CD4-positive, alpha-beta memory T cell (primary cell): ENCODE data around the gene CDHR1. TPM values are rescaled to one million over a fixed set of nuclear protein-coding genes. Genes with fewer than 3 reads are reported as not detected.
A peak's percentile ranks its signal among the peaks of the same experiment; 100 is the strongest.

Source experiments
- CTCF ChIA-PET: fragments of 350-600 bp; sonication (Branson Sonifier 250); formaldehyde crosslinking; loops from one replicate; lab custom pipeline; 2021; ENCODE audit warnings: inconsistent platforms; ENCODE audit not compliant: partially characterized antibody; lab: Charles Lee
- POLR2A ChIA-PET: fragments of 350-600 bp; sonication (Branson Sonifier 250); formaldehyde crosslinking; loops from one replicate; lab custom pipeline; 2021; ENCODE audit not compliant: partially characterized antibody; lab: Charles Lee
- DNase-seq, 5 donors: peaks; one replicate each; pipeline versions ENCODE4 v3.0.0 to v3.0.0-alpha.2; 2020 to 2022; ENCODE audit warnings: mixed read lengths in 1 of 5
- H3K27ac ChIP-seq: one replicate; pipeline ENCODE4 v1.7.0; 2013; ENCODE audit warnings: low read depth, low read length
- H3K27me3 ChIP-seq: 2 replicates; pipeline ENCODE4 v1.7.0; 2013; ENCODE audit warnings: mild to moderate bottlenecking, low read length, moderate library complexity; ENCODE audit not compliant: insufficient read depth
- H3K36me3 ChIP-seq: 2 replicates; pipeline ENCODE4 v1.7.0; 2013; ENCODE audit warnings: mild to moderate bottlenecking, low read length, moderate library complexity; ENCODE audit not compliant: insufficient read depth
- H3K4me1 ChIP-seq: 2 replicates; pipeline ENCODE4 v1.7.0; 2013; ENCODE audit warnings: mild to moderate bottlenecking, low read length, moderate library complexity; ENCODE audit not compliant: insufficient read depth
- H3K4me3 ChIP-seq, 2 donors: one replicate each; pipeline ENCODE4 v1.7.0; 2013; ENCODE audit warnings: low read length in 2 of 2, mild to moderate bottlenecking in 1 of 2
- H3K9me3 ChIP-seq, 2 donors: one replicate each; pipeline ENCODE4 v1.7.0; 2013; ENCODE audit warnings: low read length in 2 of 2, control low read depth in 1 of 2; ENCODE audit not compliant: control insufficient read depth in 1 of 2
- H3K27ac Mint-ChIP-seq, 7 donors: one replicate each; pipeline ENCODE4 v1.8.0; 2020 to 2021; ENCODE audit warnings: mixed read lengths in 7 of 7, mild to moderate bottlenecking in 6 of 7, inconsistent platforms in 3 of 7, moderate library complexity in 3 of 7
- H3K27me3 Mint-ChIP-seq, 2 donors: one replicate each; pipeline ENCODE4 v1.8.0; 2020 to 2021; ENCODE audit warnings: mixed read lengths in 2 of 2
- H3K36me3 Mint-ChIP-seq, 2 donors: one replicate each; pipeline ENCODE4 v1.8.0; 2020 to 2021; ENCODE audit warnings: mixed read lengths in 2 of 2, inconsistent platforms in 1 of 2, mild to moderate bottlenecking in 1 of 2
- H3K4me1 Mint-ChIP-seq, 4 donors: one replicate each; pipeline ENCODE4 v1.8.0; 2020 to 2021; ENCODE audit warnings: mixed read lengths in 4 of 4, mild to moderate bottlenecking in 1 of 4
- H3K4me3 Mint-ChIP-seq, 8 donors: one replicate each; pipeline ENCODE4 v1.8.0; 2020 to 2021; ENCODE audit warnings: mixed read lengths in 8 of 8, mild to moderate bottlenecking in 7 of 8, moderate library complexity in 6 of 8, inconsistent platforms in 3 of 8
- H3K9me3 Mint-ChIP-seq, 8 donors: one replicate each; pipeline ENCODE4 v1.8.0; 2020 to 2021; ENCODE audit warnings: mixed read lengths in 8 of 8, mild to moderate bottlenecking in 5 of 8, inconsistent platforms in 3 of 8, moderate library complexity in 1 of 8
- intact Hi-C: fragments of 100-400 bp; cut with micrococcal nuclease; formaldehyde crosslinking; loops from one replicate; pipeline ENCODE4 v1.15.1; 2023
- polyA plus RNA-seq, 2 donors: library from polyadenylated mRNA; unstranded; fragments of 300-500 nt; fragmentation: Illumina TruSeq; gene quantifications; one replicate each; pipeline ENCODE4 v1.2.3, GENCODE V29; 2021
- total RNA-seq, 2 experiments: library from RNA; stranded (reverse); gene quantifications; one replicate each; pipeline ENCODE4 v1.2.3, GENCODE V29; 2021

The CDHR1 gene
- total and polyA plus RNA-seq, 4 experiments from 2014 or later = 0.12 to 0.17 TPM; not detected in 2

DNA sequence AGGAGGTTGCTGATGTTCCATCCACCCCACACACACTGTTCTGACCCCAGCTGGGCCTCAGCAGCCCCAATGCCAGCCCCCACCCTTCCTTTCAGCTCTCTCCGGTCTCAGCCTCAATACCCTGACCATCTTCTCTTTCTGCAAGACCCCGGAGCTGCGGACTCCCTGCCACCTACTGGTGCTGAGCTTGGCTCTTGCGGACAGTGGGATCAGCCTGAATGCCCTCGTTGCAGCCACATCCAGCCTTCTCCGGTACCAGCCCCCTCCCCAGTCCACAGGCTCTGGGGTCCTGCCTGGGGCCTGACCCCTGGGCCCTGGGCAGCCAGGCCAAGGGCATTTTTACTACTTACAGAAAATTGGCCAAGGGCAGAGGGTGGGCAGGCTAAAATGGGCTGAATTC lies 53.2 kb downstream of the CDHR1 start:
- Mint-ChIP-seq H3K4me1 (no peaks in the 10 kb centered on the region), H3K4me3 (peak overlapping the region in 1 of 8 donors; percentile 47), H3K27ac (no peak overlapping the region), H3K9me3 (peaks cover 0 to 6% (median 0%) of the 10 kb centered on the region in 8 donors), H3K27me3 (peaks cover 0 to 7% of the 10 kb centered on the region in 2 donors), H3K36me3 (no peaks in the 10 kb centered on the region)
- Histone ChIP-seq H3K36me3 (no peaks in the 10 kb centered on the region), H3K9me3 (no peaks in the 10 kb centered on the region), H3K4me1 (no peaks in the 10 kb centered on the region), H3K4me3 (no peak overlapping the region), H3K27ac (no peak overlapping the region), H3K27me3 (no peaks in the 10 kb centered on the region)
- DNase-seq = no peak
- intact Hi-C loops = no loop called here
- ChIA-PET POLR2A (no interaction called here), CTCF (interaction anchor here (1.0 to 1.5 kb wide), 3 partner anchors 17 to 293 kb away, joined by 4 read pairs; no protein-coding TSS in a partner anchor)

DNA sequence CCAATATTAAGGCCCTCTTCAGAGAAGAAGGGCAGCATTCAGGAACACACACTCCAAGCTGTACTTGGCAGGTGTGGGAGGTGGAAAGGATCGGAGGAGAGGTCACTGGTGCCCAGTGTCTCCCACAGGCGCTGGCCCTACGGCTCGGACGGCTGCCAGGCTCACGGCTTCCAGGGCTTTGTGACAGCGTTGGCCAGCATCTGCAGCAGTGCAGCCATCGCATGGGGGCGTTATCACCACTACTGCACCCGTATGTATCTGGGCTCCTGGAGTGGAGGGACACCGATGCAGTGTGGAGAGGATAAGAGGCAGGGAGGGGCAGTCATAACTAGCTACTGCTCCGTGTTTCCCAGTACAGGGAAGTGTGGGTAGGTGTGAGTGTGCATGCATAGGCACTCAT lies 54.5 kb downstream of the CDHR1 start:
- intact Hi-C loops = no loop called here
- Mint-ChIP-seq H3K9me3 (peaks cover 0 to 6% (median 0%) of the 10 kb centered on the region in 8 donors), H3K4me3 (no peak overlapping the region), H3K27me3 (peaks cover 0 to 7% of the 10 kb centered on the region in 2 donors), H3K36me3 (no peaks in the 10 kb centered on the region), H3K27ac (no peak overlapping the region), H3K4me1 (no peaks in the 10 kb centered on the region)
- Histone ChIP-seq H3K9me3 (no peaks in the 10 kb centered on the region), H3K27ac (no peak overlapping the region), H3K4me3 (no peak overlapping the region), H3K36me3 (no peaks in the 10 kb centered on the region), H3K4me1 (no peaks in the 10 kb centered on the region), H3K27me3 (no peaks in the 10 kb centered on the region)
- CTCF ChIA-PET = no interaction called here
- POLR2A ChIA-PET = no interaction called here
- DNase-seq = no peak

DNA sequence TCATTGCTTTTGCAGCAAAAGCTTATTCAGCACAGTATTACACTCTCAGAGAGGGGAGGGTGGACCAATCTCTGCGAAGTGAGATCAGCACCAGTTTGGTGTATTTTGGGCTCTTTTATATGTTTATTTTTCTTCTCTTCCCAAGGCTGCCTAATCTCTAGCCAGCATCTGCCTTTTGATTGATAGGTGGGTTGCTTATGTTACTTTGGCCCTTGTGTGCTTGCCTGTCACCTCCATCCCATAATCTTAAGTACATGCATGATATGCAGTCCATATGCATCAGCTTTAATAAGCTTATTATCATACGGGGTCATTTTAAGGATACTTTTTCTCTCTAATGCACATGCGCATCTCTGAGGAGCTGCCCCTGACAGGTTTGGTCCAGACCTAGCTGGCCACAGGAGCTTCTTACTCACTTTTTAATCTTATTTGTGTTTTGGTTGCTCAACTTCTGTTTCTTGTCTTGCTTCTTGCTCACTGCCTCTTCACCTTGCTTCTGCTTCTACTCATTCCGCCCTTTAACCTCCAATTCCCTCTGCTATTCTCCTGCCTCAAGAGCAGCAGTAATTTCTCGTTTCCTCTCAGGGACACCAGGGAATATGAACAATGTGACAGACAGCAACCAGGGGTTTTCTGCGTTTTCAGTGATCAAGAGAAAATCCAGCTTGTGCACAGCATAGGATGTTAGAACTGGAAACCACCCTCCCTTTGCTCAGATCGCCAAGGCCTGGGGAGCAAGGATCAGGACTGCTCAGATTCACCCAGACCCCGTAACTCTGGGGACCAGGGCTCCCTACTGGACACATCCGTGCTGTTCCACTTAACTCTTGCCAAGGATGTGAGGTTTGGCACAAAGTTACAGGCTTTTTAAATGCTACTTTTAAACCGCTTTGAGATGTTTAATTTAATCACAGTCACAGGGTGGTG lies 60.5 kb downstream of the CDHR1 start:
- no peak overlapping the region for H3K27ac Mint-ChIP-seq
- H3K4me1 ChIP-seq = no peaks in the 10 kb centered on the region
- H3K36me3 ChIP-seq = no peaks in the 10 kb centered on the region
- H3K9me3 ChIP-seq = no peaks in the 10 kb centered on the region
- intact Hi-C loops = no loop called here
- no peaks in the 10 kb centered on the region for H3K27me3 ChIP-seq
- POLR2A ChIA-PET = no interaction called here
- no peak overlapping the region for H3K4me3 ChIP-seq
- no peak for DNase-seq
- H3K27ac ChIP-seq = no peak overlapping the region
- H3K27me3 Mint-ChIP-seq = peaks cover 8 to 16% of the 10 kb centered on the region in 2 donors
- H3K4me3 Mint-ChIP-seq = no peak overlapping the region
- CTCF ChIA-PET = interaction anchor here (1.0 to 1.6 kb wide), 5 partner anchors 8 to 290 kb away, joined by 3 to 5 read pairs (median 3); no protein-coding TSS in a partner anchor
- no peaks in the 10 kb centered on the region for H3K36me3 Mint-ChIP-seq
- H3K4me1 Mint-ChIP-seq = peaks cover 2 to 11% (median 6%) of the 10 kb centered on the region in 4 donors
- peaks cover 0 to 7% (median 0%) of the 10 kb centered on the region in 8 donors for H3K9me3 Mint-ChIP-seq

DNA sequence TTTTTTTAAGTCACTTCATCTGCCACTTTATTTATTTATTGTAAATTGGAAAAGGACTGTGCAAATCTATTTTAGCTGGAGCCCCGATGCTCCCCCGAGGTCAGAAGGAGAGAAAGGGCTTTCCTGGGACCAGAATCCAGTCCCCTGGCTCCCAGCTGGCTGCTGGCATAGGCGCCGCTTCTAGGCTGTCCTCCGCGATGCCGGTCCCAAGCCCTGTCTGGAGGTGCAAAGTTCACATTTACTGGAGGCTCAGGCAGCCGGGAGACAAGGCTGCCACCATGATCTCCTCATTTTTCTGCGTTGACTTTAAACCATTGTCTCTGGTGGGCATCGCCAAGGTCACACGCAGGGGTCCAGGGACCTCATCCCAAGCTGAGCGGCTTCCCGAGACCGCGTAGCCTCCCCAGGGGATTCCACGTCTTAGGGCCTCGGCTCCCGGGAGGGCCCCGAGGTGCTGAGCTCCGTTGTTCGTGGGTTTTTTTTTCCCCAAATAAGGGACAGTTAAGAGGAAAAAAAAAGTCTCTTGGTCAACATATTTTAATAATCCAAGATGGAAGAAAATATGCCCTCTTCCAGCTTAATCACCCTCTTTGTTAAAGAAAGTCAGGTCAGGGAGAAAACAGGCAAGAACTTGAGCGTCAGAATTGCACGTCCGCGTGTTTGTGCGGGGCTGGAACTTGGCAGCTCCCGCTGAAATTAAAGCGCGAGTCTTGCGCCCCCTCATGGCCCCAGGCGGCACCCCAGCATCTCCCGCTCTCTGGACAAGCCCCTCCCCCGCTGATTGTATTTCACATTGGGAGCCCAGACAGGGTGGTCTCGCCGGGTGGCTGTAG lies 62.4 kb downstream of the CDHR1 start:
- no peak overlapping the region for H3K27ac Mint-ChIP-seq
- peaks cover 9 to 21% of the 10 kb centered on the region in 2 donors for H3K27me3 Mint-ChIP-seq
- ChIA-PET POLR2A (no interaction called here), CTCF (interaction anchor here (0.8 to 2.5 kb wide), 8 partner anchors 8 to 284 kb away, joined by 3 to 12 read pairs (median 6); partner anchors contain the start of gene GHITM)
- peak in 3 of 5 donors; percentile 16 to 20 (median 16) for DNase-seq
- H3K36me3 Mint-ChIP-seq = no peaks in the 10 kb centered on the region
- no peaks in the 10 kb centered on the region for H3K9me3 ChIP-seq
- H3K36me3 ChIP-seq = no peaks in the 10 kb centered on the region
- no peaks in the 10 kb centered on the region for H3K27me3 ChIP-seq
- H3K4me3 Mint-ChIP-seq = peak overlapping the region in 1 of 8 donors; percentile 33
- H3K9me3 Mint-ChIP-seq = peaks cover 0 to 2% (median 0%) of the 10 kb centered on the region in 8 donors
- H3K4me1 Mint-ChIP-seq = peaks cover 2 to 11% (median 6%) of the 10 kb centered on the region in 4 donors
- H3K4me3 ChIP-seq = no peak overlapping the region
- no peaks in the 10 kb centered on the region for H3K4me1 ChIP-seq
- intact Hi-C loops = no loop called here
- H3K27ac ChIP-seq = no peak overlapping the region

DNA sequence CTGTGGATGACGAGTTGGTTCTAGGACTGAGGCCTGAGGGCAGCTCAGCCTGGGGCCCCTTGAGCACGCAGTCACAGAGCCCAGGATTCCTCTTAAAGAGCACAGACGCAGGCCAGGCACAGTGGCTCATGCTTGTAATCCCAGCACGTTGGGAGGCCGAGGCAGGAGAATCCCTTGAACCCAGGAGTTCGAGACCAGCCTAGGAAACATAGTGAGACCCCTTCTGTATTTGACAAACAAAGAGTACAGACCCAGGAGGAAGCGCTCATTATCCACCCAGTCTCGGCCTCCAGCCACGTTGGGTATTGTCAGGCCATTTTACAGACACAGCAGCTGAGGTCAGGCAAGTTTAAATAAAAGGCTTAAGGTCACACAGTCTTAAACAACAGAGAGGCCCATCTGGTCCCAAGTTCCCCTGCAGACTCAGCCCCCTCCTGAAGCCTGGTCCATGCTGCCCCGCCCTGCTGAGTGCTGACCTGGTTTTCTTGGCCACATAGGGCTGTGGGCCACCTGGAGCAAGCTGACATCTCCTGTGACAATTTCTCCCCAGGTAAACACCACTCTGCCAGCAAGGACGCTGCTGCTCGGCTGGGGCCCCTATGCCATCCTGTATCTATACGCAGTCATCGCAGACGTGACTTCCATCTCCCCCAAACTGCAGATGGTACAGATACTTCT lies 63.1 kb downstream of the CDHR1 start:
- Mint-ChIP-seq H3K9me3 (peaks cover 0 to 2% (median 0%) of the 10 kb centered on the region in 8 donors), H3K27me3 (peaks cover 9 to 29% of the 10 kb centered on the region in 2 donors), H3K36me3 (no peaks in the 10 kb centered on the region), H3K27ac (no peak overlapping the region), H3K4me1 (peaks cover 2 to 11% (median 6%) of the 10 kb centered on the region in 4 donors), H3K4me3 (no peak overlapping the region)
- ChIA-PET POLR2A (no interaction called here), CTCF (interaction anchor here (0.8 to 2.5 kb wide), 8 partner anchors 8 to 283 kb away, joined by 3 to 12 read pairs (median 6); partner anchors contain the start of gene GHITM)
- Histone ChIP-seq H3K4me3 (no peak overlapping the region), H3K27ac (no peak overlapping the region), H3K27me3 (no peaks in the 10 kb centered on the region), H3K9me3 (no peaks in the 10 kb centered on the region), H3K36me3 (no peaks in the 10 kb centered on the region), H3K4me1 (no peaks in the 10 kb centered on the region)
- intact Hi-C loops = no loop called here
- DNase-seq = no peak

DNA sequence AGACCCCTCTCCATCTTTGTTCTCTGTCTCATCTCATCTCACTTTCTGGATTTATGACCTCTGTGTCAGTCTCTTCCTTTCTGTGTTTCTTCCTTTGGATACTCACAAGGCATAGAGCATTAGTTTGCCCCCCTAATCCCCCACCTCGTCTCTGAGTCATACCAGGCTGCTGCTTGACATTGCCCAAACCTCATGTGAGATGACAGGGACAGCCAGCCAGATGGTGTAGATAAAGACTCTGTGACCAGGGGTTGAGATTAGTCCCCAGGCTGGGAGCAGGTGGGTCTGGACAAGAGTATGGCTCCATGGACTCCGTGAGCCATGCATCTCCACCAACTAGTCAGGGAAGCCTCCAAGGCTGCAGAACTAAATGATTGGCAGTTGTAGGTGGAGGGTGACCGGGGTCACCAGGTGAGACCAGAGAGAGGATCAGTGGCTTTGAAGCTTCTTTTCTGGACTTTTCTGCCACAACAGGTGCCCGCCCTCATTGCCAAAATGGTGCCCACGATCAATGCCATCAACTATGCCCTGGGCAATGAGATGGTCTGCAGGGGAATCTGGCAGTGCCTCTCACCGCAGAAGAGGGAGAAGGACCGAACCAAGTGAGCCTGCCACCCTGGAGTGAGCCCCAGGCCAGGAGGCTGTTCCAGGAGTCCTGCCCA lies 63.8 kb downstream of the CDHR1 start:
- no peaks in the 10 kb centered on the region for H3K27me3 ChIP-seq
- peaks cover 2 to 11% (median 6%) of the 10 kb centered on the region in 4 donors for H3K4me1 Mint-ChIP-seq
- H3K4me3 ChIP-seq = no peak overlapping the region
- no peaks in the 10 kb centered on the region for H3K9me3 ChIP-seq
- intact Hi-C loops = no loop called here
- DNase-seq = no peak
- CTCF ChIA-PET = interaction anchor here (1.3 to 2.5 kb wide), 4 partner anchors 9 to 282 kb away, joined by 5 to 12 read pairs (median 6); no protein-coding TSS in a partner anchor
- no peak overlapping the region for H3K4me3 Mint-ChIP-seq
- POLR2A ChIA-PET = no interaction called here
- no peaks in the 10 kb centered on the region for H3K36me3 Mint-ChIP-seq
- H3K27ac Mint-ChIP-seq = no peak overlapping the region
- H3K4me1 ChIP-seq = no peaks in the 10 kb centered on the region
- H3K36me3 ChIP-seq = no peaks in the 10 kb centered on the region
- H3K27me3 Mint-ChIP-seq = peaks cover 12 to 34% of the 10 kb centered on the region in 2 donors
- peaks cover 0 to 2% (median 0%) of the 10 kb centered on the region in 8 donors for H3K9me3 Mint-ChIP-seq
- H3K27ac ChIP-seq = no peak overlapping the region
